Body of pancreas (tissue), 4 donors: ENCODE results near the gene S100A11. TPM values are rescaled to one million over a fixed set of nuclear protein-coding genes. Genes with fewer than 3 reads are reported as not detected.

Source experiments
- ATAC-seq: fragments of 150-250 bp; one replicate; pipeline ENCODE4 v1.9.1; 2016
- DNase-seq, 4 donors: peaks; one replicate each; pipeline ENCODE4 v3.0.0-alpha.2; 2019
- H3K27ac ChIP-seq, 4 donors: fragments of 200-600 bp; sonication (generic); 1 replicate in 3 of 4; 2 replicates in 1 of 4; pipeline versions ENCODE4 v1.5.1 to v1.6.1; 2016 to 2019; ENCODE audit warnings: mild to moderate bottlenecking in 1 of 4, mixed read lengths in 1 of 4, moderate library complexity in 1 of 4
- H3K27me3 ChIP-seq, 2 donors: fragments of 200-600 bp; sonication (generic); one replicate each; pipeline ENCODE4 v1.6.0; 2016; ENCODE audit warnings: mild to moderate bottlenecking in 1 of 2
- H3K36me3 ChIP-seq, 2 donors: fragments of 200-600 bp; sonication (generic); replicated peaks in 1 of 2; 2 replicates each; pipeline ENCODE4 v1.5.1; 2016; ENCODE audit warnings: low read depth in 2 of 2; ENCODE audit not compliant: insufficient read depth in 1 of 2
- H3K4me1 ChIP-seq: fragments of 200-600 bp; sonication (generic); one replicate; pipeline ENCODE4 v1.6.0; 2016
- H3K4me3 ChIP-seq, 2 donors: fragments of 200-600 bp; sonication (generic); 1 replicate in 1 of 2; 2 replicates in 1 of 2; pipeline ENCODE4 v1.5.1; 2016 to 2019
- H3K9me3 ChIP-seq, 3 donors: fragments of 200-600 bp; sonication (generic); 1 replicate in 2 of 3; 2 replicates in 1 of 3; pipeline ENCODE4 v1.5.1; 2016
- CTCF ChIP-seq, 7 experiments: fragments of 450-650 bp in 4 of 7; fragments of 200-600 bp in 3 of 7; sonication (generic) in 3 of 7; IDR thresholded peaks; one replicate each; pipeline ENCODE4 v1.5.1; 2016 to 2019; ENCODE audit warnings: antibody characterized with exemption in 7 of 7
- POLR2A ChIP-seq, 3 donors: fragments of 450-650 bp; IDR thresholded peaks; one replicate each; pipeline ENCODE4 v1.6.1; 2016; ENCODE audit warnings: antibody characterized with exemption in 3 of 3, mild to moderate bottlenecking in 2 of 3
- WGBS, 2 donors: methylation state at CpG; one replicate each; pipeline ENCODE4 v1.1.5; 2017; 5-methylcytosine and 5-hydroxymethylcytosine counted together
- intact Hi-C: fragments of 100-400 bp; cut with DNase I; formaldehyde crosslinking; loops from one replicate; pipeline ENCODE4 v1.15.1; 2023
- total RNA-seq, 2 donors: library from RNA; depleted of rRNA; stranded (reverse); fragments of >200 nt; gene quantifications; one replicate each; pipeline ENCODE4 v1.1.0, GENCODE V29; 2016

The S100A11 gene
- total RNA-seq, 2 donors from 2014 or later = 76.1 to 101 TPM

DNA sequence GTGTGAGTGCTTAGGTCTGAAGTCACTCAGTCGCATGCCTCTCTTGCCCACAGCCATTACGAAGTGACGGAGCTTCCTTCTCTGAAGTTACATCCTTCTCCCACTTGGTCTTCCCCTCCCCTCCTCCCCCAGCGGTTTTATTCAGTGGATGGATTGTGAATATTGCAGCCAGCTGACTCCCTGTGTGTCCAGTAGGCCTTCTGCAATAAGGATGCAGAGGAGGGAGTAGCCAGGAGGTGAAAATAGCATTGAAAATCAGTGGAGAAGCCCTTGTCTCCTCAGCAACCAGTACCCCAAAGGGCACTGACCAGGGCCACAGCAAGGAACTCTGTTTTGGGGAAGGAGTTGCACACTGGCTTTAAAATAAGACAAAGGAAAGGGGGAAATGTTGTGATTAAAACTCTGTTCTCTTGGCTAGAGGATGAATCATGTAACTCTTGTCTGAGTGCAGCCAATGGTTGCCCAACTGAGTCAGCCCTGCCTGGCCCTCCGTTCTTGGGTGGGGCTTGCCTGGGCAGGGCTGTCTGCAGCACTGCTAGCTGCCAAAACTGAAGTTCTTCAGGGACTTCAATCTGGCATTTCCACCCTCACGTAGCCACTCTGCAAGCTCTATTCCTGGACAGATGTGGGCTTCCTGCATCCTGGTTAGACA lies 47.5 kb downstream of the S100A11 start:
- Histone ChIP-seq H3K4me1 (peaks cover 59% of the 10 kb centered on the region), H3K36me3 (peaks cover 0 to 2% of the 10 kb centered on the region in 2 donors), H3K9me3 (no peaks in the 10 kb centered on the region), H3K4me3 (no peak overlapping the region), H3K27ac (peak overlapping the region; percentile 0 to 94 (median 64)), H3K27me3 (no peaks in the 10 kb centered on the region)
- no peak for ATAC-seq
- peak in 3 of 4 donors; percentile 17 to 61 (median 36) for DNase-seq
- intact Hi-C loops = no loop called here
- 47% methylated on average over 6 of the region's 6 CpGs for WGBS, 2 donors
- TF ChIP-seq CTCF (IDR thresholded peaks at IDR 0.05) (no peak), POLR2A (IDR thresholded peaks at IDR 0.05) (no peak)

DNA sequence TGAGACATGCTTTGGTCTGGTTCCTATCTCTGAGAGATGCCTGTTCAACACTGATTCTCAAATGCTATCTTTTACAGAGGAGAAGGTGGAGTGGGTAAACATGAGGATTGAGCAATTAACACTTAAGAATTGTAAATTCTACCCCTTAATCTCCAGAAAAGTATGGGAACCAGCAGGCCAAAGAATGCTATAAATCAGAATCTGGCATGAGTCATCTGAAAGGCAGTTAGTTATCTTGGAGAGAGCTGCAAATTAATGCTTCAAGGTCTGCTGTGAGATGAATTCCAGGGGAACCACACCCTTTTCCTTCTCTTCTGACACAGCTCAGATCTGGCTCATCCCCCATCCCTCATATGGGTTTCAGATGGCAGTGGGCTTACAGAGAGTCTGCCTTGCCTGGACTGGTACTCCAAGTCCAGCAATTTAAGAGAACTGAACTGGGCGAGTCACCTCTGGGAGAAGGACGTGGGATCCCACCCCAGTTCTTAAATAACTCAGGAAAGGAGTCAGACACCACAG lies 48.3 kb downstream of the S100A11 start:
- ATAC-seq = no peak
- DNase-seq = no peak
- peaks cover 0 to 2% of the 10 kb centered on the region in 2 donors for H3K36me3 ChIP-seq
- H3K9me3 ChIP-seq = no peaks in the 10 kb centered on the region
- H3K27ac ChIP-seq = peak overlapping the region in 3 of 4 donors; percentile 40 to 94 (median 88)
- 43 to 49% methylated on average over 2 of the region's 2 CpGs for WGBS, 2 donors
- TF ChIP-seq POLR2A (IDR thresholded peaks at IDR 0.05) = no peak
- TF ChIP-seq CTCF (IDR thresholded peaks at IDR 0.05) = no peak
- no peak overlapping the region for H3K4me3 ChIP-seq
- H3K27me3 ChIP-seq = no peaks in the 10 kb centered on the region
- intact Hi-C loops = no loop called here
- peaks cover 51% of the 10 kb centered on the region for H3K4me1 ChIP-seq

GRCh38 chr1:151986501-151987190 lies 50.2 kb downstream of the S100A11 start:
- no peak overlapping the region for H3K27ac ChIP-seq

DNA sequence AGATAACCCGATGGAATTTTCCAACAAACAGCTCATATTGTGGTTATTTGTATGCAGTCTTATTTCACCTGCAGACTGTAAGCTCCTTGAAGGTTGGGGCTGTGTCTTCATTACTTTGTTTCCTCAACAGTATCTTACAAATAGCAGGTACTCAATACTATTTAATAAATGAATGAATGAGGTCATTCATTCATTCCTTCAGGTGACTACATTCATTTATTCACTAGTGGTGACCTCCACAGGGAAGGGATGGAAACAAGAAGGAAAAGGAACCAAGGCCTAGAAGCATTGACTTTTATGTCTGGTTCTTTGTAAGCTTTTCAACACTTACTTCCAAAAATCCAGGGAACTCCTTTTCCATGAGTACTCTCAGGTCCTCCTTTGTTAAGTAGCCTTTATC lies 51.0 kb downstream of the S100A11 start:
- Histone ChIP-seq H3K4me3 (no peak overlapping the region), H3K36me3 (peaks cover 0 to 4% of the 10 kb centered on the region in 2 donors), H3K27ac (no peak overlapping the region), H3K27me3 (no peaks in the 10 kb centered on the region), H3K9me3 (no peaks in the 10 kb centered on the region), H3K4me1 (peaks cover 28% of the 10 kb centered on the region)
- 71 to 89% methylated on average over 1 of the region's 1 CpG for WGBS, 2 donors
- TF ChIP-seq CTCF (IDR thresholded peaks at IDR 0.05) = no peak
- no peak for TF ChIP-seq POLR2A (IDR thresholded peaks at IDR 0.05)
- no peak for DNase-seq
- ATAC-seq = no peak
- intact Hi-C loops = no loop called here

More at GRCh38 chr1:151986501-151987190, 50.2 kb downstream of the S100A11 start:
- ATAC-seq (no peak), DNase-seq (no peak)
- WGBS, 2 donors = 82 to 83% methylated on average over 8 of the region's 8 CpGs
- Histone ChIP-seq H3K4me3 (no peak overlapping the region), H3K27me3 (no peaks in the 10 kb centered on the region), H3K4me1 (peaks cover 33% of the 10 kb centered on the region), H3K9me3 (no peaks in the 10 kb centered on the region), H3K36me3 (peaks cover 0 to 4% of the 10 kb centered on the region in 2 donors)
- intact Hi-C loops = no loop called here
- TF ChIP-seq POLR2A (IDR thresholded peaks at IDR 0.05) (no peak), CTCF (IDR thresholded peaks at IDR 0.05) (no peak)
